HG02678 (cell line): ENCODE data around the gene FGF8.

Experiments used
- ATAC-seq: cut with Tn5 transposase; IDR thresholded peaks from one replicate; pipeline ENCODE4 v1.9.1; 2021; ENCODE audit warnings: mild to moderate bottlenecking, moderate library complexity; ENCODE audit not compliant: unreplicated experiment

Gene FGF8

GRCh38 chr10:101770331-101771215, 5.3 kb downstream of the FGF8 start:
- no peak for ATAC-seq

GRCh38 chr10:101769541-101770180, 6.3 kb downstream of the FGF8 start:
- ATAC-seq: no peak

- ATAC-seq: no peak
These were observed 7.1 kb downstream of the FGF8 start for GRCh38 chr10:101768791-101769170.

- ATAC-seq: no peak
These were observed 7.7 kb downstream of the FGF8 start for GRCh38 chr10:101767966-101768790.

DNA sequence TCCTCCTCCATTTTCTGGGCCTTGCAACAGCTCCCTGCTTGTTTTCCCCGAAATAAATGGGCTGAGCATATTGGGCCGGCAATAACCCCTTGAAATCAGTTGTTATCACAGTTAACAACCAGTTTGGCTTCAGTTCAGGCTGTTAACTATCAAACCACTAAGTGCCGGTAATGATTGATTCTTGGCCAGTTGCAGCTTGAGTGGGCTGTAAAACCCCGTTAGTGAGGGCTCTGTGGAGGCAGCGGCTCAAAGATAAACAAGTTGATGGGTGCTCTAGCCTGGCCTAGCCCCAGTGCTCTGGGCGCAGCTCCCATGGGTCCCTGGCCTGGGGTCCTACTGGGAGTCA, 8.3 kb downstream of the FGF8 start:
- no peak for ATAC-seq

DNA sequence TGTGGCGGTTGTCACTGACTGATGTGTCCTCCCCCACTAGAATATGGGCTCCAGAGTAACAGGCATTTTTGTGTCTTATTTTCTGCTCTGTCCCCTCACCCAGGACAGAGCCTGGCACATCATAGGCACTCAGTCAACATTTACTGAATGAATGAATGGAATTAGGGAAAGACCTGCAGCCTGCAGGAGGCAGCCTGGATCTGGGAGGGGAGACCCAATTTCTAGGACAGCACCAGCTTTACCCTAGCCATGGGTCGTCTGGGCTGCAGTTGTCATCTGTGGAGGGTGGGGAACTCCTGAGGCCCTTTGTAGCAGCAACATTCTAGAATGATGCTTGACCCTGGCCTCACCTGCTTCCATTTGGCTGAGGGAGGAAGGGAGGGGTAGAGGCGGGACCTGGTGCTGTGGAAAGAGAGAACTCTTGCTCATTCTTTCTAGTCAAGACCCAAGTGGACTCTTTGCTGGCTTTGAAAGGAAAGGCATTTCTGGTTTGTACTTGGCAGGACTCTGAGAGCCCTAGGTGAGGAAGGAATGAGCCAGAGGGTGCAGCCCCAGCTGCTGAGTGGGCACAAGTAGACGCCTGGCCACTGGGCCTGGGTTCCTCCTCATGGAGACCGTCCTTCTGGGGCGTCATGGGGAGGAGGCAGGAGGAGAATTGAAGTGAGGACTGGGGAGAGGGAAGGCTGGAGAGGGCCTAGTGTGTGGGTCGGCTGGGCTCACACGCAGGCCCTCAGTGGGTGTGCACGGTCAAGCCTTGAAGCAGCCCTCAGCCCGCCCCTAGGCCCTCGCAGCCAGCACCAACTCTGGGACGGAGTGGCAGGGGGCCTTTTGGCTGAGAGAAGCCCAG, 8.9 kb downstream of the FGF8 start:
- no peak for ATAC-seq

DNA sequence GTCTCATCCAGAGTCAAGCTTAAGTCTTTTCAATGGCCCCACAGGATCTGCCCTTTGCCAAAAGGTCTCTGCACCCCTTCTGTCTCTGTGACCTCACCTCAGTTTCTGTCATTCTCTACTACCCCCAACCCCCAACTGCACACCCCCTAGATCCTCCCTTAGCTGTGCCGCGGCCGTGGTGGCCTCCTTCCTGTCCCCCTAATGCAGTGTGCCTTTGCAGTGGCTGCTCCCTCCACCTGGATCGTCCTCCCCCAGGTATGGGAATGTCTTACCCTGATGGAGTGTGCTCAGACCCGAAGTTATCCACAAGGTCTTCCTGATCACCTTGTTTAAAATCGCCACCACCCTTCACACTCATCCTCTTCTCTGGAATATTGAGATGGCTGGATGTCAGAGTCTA, 9.6 kb downstream of the FGF8 start:
- ATAC-seq: no peak

DNA sequence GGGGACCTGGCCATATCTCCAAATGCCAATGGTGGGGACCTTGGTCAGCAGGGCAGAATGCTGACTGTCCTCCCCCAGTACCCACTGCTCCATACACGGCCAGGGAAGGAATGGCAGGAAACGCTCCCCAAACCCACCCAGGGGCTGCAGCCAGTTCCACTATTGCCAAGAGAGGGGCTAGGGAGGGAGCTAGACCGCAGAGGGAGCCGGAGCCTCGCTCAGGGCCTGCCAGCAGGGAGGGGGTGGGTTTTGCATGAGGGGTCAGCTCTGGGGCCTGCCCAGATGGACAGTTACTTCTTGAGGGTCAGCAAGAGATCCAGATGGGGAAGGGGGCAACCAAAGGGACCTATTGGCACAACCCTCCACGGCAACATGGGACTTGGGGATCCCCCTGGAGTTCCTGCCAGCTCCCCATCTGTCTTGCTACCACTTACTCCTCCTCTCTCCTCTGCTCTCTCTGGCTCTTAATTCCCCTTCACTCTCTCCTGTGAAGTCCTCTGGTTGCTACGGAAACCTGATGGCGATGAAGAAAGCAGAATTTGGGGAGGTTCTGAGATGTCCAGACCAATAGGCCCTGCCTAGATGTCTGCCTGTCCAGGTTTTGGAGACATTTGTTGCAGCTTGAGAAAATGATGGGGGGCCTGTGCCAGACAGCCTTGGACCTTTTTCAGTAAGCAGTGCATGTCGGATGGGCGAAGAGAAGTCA, 12.6 kb downstream of the FGF8 start:
- ATAC-seq: no peak

- no peak for ATAC-seq
These were observed 13.2 kb downstream of the FGF8 start for GRCh38 chr10:101762736-101763135.

DNA sequence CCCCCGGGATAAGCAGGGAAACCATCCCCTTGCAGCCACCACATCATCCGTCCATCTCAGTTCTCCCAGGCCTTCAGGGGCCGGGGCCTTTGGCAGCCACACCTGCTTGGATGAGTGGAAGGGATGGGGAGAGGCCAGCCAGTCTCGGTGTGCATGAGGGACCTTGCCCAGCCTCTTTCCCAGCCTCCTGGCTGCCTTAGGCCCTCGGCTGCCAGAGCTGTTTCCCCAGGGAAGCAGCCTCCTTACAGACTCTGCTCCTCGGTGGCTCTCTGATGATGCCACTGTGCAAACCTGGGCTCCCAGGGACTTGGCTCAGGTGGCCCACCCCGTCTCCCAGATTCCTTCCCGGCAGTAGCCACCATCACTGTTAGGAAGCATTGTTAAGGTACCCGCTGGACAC, 14.7 kb downstream of the FGF8 start:
- no peak for ATAC-seq

GRCh38 chr10:101760510-101760909, 15.4 kb downstream of the FGF8 start:
- no peak for ATAC-seq

DNA sequence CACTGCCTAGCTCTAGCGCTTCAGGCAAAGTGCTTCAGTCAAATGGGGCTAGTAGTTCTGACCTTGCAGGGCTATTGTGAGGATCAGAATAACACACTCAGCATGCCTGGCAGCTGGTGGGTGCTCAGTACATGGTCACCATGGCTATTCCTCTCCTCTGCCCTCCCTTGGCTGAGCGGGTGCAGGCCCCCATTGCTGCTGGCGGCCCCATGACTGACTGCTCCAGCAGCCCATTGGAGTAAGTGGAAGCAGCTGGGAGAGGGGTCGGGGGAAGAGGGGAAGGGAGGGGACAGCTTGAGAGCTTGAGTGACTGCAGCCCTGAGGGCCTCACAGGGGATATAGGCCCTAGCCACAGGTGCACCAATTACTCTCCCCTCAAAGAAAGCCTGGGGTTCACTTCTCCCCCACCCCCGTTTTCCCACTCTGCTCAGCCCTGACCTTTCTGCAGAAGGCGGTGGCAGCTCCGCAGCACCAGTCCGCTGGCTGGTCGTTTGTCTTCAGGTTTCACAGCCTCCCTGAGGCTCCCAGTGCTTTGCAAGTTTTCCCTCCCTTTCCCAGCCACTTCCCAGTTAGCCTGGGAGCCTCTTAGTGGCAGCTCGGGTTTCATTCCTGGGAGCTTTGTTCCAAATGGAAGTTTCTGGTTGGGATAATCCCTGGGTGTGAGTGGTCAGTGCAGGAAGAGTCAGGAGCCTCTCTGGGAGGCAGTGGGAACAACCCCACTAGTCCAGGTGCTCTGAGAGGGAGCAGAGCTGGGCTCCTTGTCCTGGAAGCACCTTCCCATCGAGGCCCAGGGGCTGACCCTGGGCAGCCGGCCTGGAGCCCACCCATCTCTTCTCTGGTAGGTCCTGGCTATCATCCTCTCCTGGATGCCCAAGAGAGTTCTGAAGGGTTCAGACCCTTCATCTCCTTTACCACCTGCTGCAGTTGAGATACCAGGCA, 16.3 kb downstream of the FGF8 start:
- ATAC-seq: no peak

DNA sequence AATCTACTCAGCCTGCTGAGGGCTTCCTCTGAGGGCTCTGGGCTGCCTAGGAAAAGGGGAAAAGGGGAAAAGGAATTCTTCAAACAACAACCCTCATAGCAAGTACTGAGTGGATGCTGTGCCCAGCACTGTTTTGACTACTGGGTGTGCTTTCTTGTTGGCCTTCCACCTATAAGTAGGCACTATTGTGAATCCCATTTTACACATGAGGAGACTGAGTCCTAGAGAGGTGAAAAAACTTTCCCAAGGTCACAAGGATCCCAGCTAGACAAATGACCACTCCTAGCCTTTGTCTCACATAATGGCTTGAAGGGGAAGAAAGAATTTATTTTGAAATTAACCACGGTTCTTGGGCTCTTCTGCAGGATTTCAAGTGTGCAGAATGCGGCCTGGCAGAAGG, 17.1 kb downstream of the FGF8 start:
- no peak for ATAC-seq

- no peak for ATAC-seq
These were observed 23.7 kb downstream of the FGF8 start for GRCh38 chr10:101752241-101752640.

GRCh38 chr10:101749047-101750016, 26.6 kb downstream of the FGF8 start:
- no peak for ATAC-seq

- no peak for ATAC-seq
These were observed 27.4 kb downstream of the FGF8 start for GRCh38 chr10:101748496-101748895.

DNA sequence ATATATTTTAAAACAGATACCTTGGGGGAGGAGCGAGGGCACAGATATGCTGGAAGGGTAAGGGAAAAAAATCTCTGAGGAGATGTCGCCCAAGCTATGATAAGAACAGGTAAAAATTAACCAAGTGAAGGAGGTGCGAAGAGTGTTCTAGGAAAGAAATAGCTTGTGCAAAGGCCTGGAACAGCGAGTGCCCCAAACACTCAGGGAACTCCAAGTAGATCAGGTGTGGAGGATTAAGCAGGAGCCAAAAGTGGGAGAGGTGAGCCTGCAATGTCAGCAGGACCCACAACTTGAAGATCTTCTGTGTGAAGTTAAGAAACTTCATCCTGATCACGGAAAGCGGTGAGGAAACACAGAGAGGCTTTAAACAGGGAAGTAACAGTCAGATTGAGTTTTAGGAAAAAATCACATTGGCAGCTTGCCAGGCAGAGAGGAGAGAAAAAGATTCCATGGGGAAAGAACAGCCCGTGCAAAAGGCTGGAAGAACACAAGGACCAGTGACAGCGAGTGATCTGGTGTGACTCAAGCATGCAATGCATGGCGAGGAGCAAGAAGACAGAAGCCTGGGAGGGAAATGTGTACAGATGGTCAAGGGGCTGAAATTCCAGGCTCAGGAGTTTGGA, 30.7 kb downstream of the FGF8 start:
- ATAC-seq: no peak
